ENCODE results near the gene MT1E. TPM values are rescaled to one million over a fixed set of nuclear protein-coding genes. Genes with fewer than 3 reads are reported as not detected.

MT1E gene
- total RNA-seq, 1 experiment from 2014 or later, result not detected

DNA sequence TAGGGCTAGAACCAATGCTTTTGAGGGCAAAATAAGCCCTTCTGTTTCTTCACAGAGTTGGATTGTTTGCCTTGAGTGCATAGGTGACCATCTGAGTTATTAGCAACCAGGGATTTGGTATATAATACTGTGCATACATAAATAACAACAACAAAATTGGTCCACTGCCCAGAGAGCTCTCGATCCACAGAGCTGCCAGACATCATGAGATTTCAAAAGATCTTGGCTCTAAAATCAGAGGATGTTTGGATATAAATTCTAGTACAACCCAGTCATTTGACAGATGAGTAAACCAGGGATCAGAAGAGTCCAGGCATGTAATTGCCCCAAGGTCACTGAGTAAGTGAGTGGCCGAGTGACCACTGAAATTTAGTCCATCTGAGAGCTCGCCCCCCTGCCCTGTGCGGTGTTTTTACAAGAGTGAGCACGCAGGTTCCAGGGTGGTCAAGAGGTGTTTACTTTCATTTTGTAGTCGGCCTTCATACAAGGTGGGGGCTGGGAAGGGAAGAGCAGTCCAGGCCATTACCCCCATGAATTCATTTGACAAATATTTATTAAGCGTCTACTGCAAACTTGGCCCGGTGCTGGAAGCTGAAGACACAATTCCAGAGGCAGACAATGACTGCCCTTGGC is 19.0 kb upstream of the MT1E start:
- no peaks in the 10 kb centered on the region for H3K36me3 ChIP-seq (ENCODE audit: low read depth, low read length)
- no peaks in the 10 kb centered on the region for H4K20me1 ChIP-seq (ENCODE audit: low read length)
- H3K9ac ChIP-seq (ENCODE audit: low read length), result peak overlapping the region; percentile 37
- peaks cover 14% of the 10 kb centered on the region for H3F3A ChIP-seq (ENCODE audit: low read length, unreplicated experiment)
- no peaks in the 10 kb centered on the region for H3K9me2 ChIP-seq (replicated peaks; ENCODE audit: low read length)
- TF ChIP-seq EZH2phosphoT487 (IDR thresholded peaks at IDR 0.05; ENCODE audit: borderline replicate concordance, low read length) (peak; percentile 40; the same call in 1 of the 2 replicates), EZH2 (IDR thresholded peaks at IDR 0.05; ENCODE audit: low read length, unreplicated experiment) (no peak)
- TF ChIP-seq, protein P1, sequence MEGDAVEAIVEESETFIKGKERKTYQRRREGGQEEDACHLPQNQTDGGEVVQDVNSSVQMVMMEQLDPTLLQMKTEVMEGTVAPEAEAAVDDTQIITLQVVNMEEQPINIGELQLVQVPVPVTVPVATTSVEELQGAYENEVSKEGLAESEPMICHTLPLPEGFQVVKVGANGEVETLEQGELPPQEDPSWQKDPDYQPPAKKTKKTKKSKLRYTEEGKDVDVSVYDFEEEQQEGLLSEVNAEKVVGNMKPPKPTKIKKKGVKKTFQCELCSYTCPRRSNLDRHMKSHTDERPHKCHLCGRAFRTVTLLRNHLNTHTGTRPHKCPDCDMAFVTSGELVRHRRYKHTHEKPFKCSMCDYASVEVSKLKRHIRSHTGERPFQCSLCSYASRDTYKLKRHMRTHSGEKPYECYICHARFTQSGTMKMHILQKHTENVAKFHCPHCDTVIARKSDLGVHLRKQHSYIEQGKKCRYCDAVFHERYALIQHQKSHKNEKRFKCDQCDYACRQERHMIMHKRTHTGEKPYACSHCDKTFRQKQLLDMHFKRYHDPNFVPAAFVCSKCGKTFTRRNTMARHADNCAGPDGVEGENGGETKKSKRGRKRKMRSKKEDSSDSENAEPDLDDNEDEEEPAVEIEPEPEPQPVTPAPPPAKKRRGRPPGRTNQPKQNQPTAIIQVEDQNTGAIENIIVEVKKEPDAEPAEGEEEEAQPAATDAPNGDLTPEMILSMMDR (conservative IDR thresholded peaks at IDR 0.05; ENCODE audit: low read depth, low read length), result no peak
- ChIA-PET POLR2A (ENCODE audit: unreplicated experiment) (interaction anchor here (1.0 kb wide), 1 partner anchor 73 kb away, joined by 3 read pairs; no protein-coding TSS in a partner anchor), CTCF (interaction anchor here (1.1 to 1.2 kb wide), 2 partner anchors 96 to 183 kb away, joined by 4 to 7 read pairs; no protein-coding TSS in a partner anchor)
- peak; percentile 85 for DNase-seq
- peak overlapping the region; percentile 27; the same call in 1 of the 2 replicates for H3K4me3 ChIP-seq (ENCODE audit: low read length)
- peak; percentile 21 for ATAC-seq
- H3K4me1 ChIP-seq (ENCODE audit: insufficient read depth, low read length), result peaks cover 56% of the 10 kb centered on the region
- no peaks in the 10 kb centered on the region for H3K9me3 ChIP-seq (ENCODE audit: low read length)
- intact Hi-C loops (cut with micrococcal nuclease), result loop anchor here (2.0 to 10.0 kb wide), 4 partner anchors 20 to 181 kb away; partner anchors contain the start of genes MT1B, MT1F and MT1X
- H3K27me3 ChIP-seq (ENCODE audit: low read length), result no peaks in the 10 kb centered on the region
- H2AFZ ChIP-seq (ENCODE audit: low read length), result no peak overlapping the region
- no TSS peak for BruUV-seq (replicated peaks)
- H3K4me2 ChIP-seq (ENCODE audit: low read length), result peak overlapping the region; percentile 93
- peak overlapping the region; percentile 82 for H3K27ac ChIP-seq (ENCODE audit: low read length)
- peaks cover 16% of the 10 kb centered on the region for H3K79me2 ChIP-seq (ENCODE audit: low read length)

DNA sequence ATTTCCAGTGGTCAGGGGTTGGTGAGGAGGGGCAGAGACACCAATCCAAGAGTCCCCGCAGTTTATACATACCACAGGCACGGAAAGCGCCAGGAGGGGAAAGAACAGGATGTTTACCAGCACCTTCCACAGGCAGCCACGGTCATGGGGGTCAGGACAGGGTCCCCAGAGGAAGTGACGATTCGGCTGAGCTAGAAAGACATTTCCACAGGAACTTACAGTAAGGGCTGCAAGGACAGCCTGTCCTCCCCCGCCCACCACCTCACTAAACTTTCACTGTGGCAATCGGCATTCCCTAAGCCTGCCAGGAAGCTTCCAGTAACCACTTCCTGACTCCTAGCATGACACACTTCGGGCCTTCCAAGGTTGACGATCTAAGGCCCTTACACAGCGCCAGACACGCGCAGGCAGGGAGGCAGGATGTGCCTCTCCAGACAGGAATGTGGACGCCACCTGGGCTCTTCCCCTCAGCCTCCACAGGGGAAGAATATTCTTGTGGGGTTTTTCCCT is 18.4 kb upstream of the MT1E start:
- peak overlapping the region; percentile 82 for H3K27ac ChIP-seq (ENCODE audit: low read length)
- ChIA-PET POLR2A (ENCODE audit: unreplicated experiment) (interaction anchor here (1.0 kb wide), 1 partner anchor 73 kb away, joined by 3 read pairs; no protein-coding TSS in a partner anchor), CTCF (interaction anchor here (1.1 to 1.2 kb wide), 2 partner anchors 95 to 182 kb away, joined by 4 to 7 read pairs; no protein-coding TSS in a partner anchor)
- peaks cover 16% of the 10 kb centered on the region for H3K79me2 ChIP-seq (ENCODE audit: low read length)
- peak overlapping the region; percentile 90; the same call in 1 of the 2 replicates for H3K4me3 ChIP-seq (ENCODE audit: low read length)
- intact Hi-C loops (cut with micrococcal nuclease), result loop anchor here (2.0 to 10.0 kb wide), 4 partner anchors 20 to 180 kb away; partner anchors contain the start of genes MT1B, MT1F and MT1X
- ATAC-seq, result peak; percentile 52
- H3K9me3 ChIP-seq (ENCODE audit: low read length), result no peaks in the 10 kb centered on the region
- no TSS peak for BruUV-seq (replicated peaks)
- H3K4me2 ChIP-seq (ENCODE audit: low read length), result peak overlapping the region; percentile 93
- peaks cover 60% of the 10 kb centered on the region for H3K4me1 ChIP-seq (ENCODE audit: insufficient read depth, low read length)
- no peaks in the 10 kb centered on the region for H4K20me1 ChIP-seq (ENCODE audit: low read length)
- no peak overlapping the region for H2AFZ ChIP-seq (ENCODE audit: low read length)
- DNase-seq, result peak; percentile 95
- no peaks in the 10 kb centered on the region for H3K27me3 ChIP-seq (ENCODE audit: low read length)
- H3F3A ChIP-seq (ENCODE audit: low read length, unreplicated experiment), result peaks cover 14% of the 10 kb centered on the region
- H3K9ac ChIP-seq (ENCODE audit: low read length), result peak overlapping the region; percentile 37
- no peaks in the 10 kb centered on the region for H3K9me2 ChIP-seq (replicated peaks; ENCODE audit: low read length)
- TF ChIP-seq EZH2phosphoT487 (IDR thresholded peaks at IDR 0.05; ENCODE audit: borderline replicate concordance, low read length) (peak; percentile 96), EZH2 (IDR thresholded peaks at IDR 0.05; ENCODE audit: low read length, unreplicated experiment) (no peak)
- TF ChIP-seq, protein P1 (conservative IDR thresholded peaks at IDR 0.05; ENCODE audit: low read depth, low read length), result no peak
- no peaks in the 10 kb centered on the region for H3K36me3 ChIP-seq (ENCODE audit: low read depth, low read length)

All from PC-3 (cell line).